SK-N-MC (cell line): ENCODE measurements around the gene EEFSEC.

ENCODE experiments used
- EZH2 ChIP-seq: fragments of 200-600 bp; sonication (generic); IDR thresholded peaks from one replicate; pipeline ENCODE4 v1.6.1; 2017; ENCODE audit warnings: antibody characterized with exemption
- FOXP2 ChIP-seq: optimal IDR thresholded peaks from 2 replicates; pipeline ENCODE3; 2011; ENCODE audit warnings: mild to moderate bottlenecking, moderate library complexity; ENCODE audit not compliant: insufficient read depth; ENCODE audit errors: extremely low read length, control extremely low read depth
- POLR2AphosphoS5 ChIP-seq: IDR thresholded peaks from 2 replicates; pipeline ENCODE4 v1.6.1; 2012; ENCODE audit warnings: mild to moderate bottlenecking, low read depth, low read length, borderline replicate concordance

- TF ChIP-seq POLR2AphosphoS5 (no peak), EZH2 (no peak), FOXP2 (no peak)
Measured at GRCh38 chr3:128318275-128318941, 165.1 kb downstream of the EEFSEC start.
